ENCODE results near the gene SLC16A7.

Gene SLC16A7

GRCh38 chr12:59620326-59620725 lies 24.5 kb downstream of the SLC16A7 start:
- no peak overlapping the region for H4K8ac ChIP-seq (ENCODE audit: low read depth, low read length)
- H3K9me3 ChIP-seq (ENCODE audit: insufficient read depth, low read depth, low read length) = no peaks in the 10 kb centered on the region
- no peak overlapping the region for H3K4me2 ChIP-seq (ENCODE audit: low read length)
- no peak overlapping the region for H2AK5ac ChIP-seq (ENCODE audit: low read length)
- no peaks in the 10 kb centered on the region for H3K36me3 ChIP-seq (ENCODE audit: control insufficient read depth in 1 of 2, insufficient read depth in 2 of 2, low read length in 2 of 2)
- H2BK12ac ChIP-seq (ENCODE audit: low read length) = no peak overlapping the region
- H3K79me1 ChIP-seq (ENCODE audit: low read length) = no peaks in the 10 kb centered on the region
- H4K12ac ChIP-seq (ENCODE audit: low read depth, low read length) = no peak overlapping the region
- H3K23ac ChIP-seq (ENCODE audit: low read length) = no peak overlapping the region
- H3K4me3 ChIP-seq (ENCODE audit: low read depth, low read length) = no peak overlapping the region
- no peak for DNase-seq
- H3K4ac ChIP-seq (ENCODE audit: low read depth, low read length) = no peak overlapping the region
- H3K4me1 ChIP-seq (ENCODE audit: control insufficient read depth in 1 of 2, insufficient read depth in 2 of 2, low read length in 2 of 2) = no peaks in the 10 kb centered on the region
- no peak overlapping the region for H3K9ac ChIP-seq (ENCODE audit: low read length)
- H3K27ac ChIP-seq (ENCODE audit: low read depth, low read length) = no peak overlapping the region
- no peak overlapping the region for H2BK5ac ChIP-seq (ENCODE audit: low read depth, low read length, poor library complexity)
- no peak overlapping the region for H2BK120ac ChIP-seq (ENCODE audit: insufficient read depth, low read length, poor library complexity)
- H3K27me3 ChIP-seq (ENCODE audit: insufficient read depth, low read length) = no peaks in the 10 kb centered on the region
- H2AFZ ChIP-seq (ENCODE audit: insufficient read depth, low read length, poor library complexity) = no peak overlapping the region
- H3K79me2 ChIP-seq (ENCODE audit: control insufficient read depth, insufficient read depth, low read length, poor library complexity) = no peaks in the 10 kb centered on the region
- H3K18ac ChIP-seq (ENCODE audit: low read length) = no peak overlapping the region
- no peak overlapping the region for H4K91ac ChIP-seq (ENCODE audit: low read depth, low read length)
- WGBS (ENCODE audit: extremely low coverage, insufficient coverage, insufficient read length) = no CpG with 5 or more reads among the region's 3 CpGs
- H3K14ac ChIP-seq (ENCODE audit: low read length) = no peak overlapping the region

DNA sequence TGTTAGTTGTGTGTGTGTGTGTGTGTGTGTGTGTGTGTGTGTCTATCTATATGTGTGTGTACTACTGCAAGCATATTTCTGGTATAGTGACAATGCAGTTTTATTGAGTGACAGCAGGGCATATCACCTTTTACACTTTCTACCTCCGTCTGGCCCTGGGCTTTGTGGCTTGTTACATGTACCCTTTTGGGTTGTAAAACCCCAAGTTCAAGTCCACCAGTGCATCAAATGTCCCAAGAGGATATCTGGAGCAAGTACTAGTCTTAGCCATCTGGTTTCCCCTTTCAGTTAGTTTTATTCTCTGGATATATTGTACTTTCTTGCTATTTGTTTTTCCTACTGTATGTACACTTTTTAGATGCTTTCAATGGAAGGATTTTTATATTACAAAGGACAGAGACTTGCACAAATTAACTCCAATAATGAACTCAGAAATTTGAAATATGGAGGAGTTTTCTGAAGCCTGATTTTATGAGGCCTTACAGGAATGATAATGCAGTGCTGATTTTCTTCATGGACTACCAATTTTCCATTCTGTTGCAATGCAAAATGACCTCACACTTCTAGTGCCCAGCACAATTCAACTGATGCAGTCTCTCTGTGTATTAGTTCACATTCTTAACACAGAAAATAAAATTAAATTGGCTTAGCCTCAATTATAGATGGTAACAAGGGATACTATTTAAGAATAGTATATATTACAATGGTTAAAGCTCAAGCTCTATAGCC lies 29.1 kb downstream of the SLC16A7 start:
- Histone ChIP-seq H3K27ac (ENCODE audit: low read depth, low read length) (no peak overlapping the region), H4K12ac (ENCODE audit: low read depth, low read length) (no peak overlapping the region), H3K18ac (ENCODE audit: low read length) (no peak overlapping the region), H3K23ac (ENCODE audit: low read length) (no peak overlapping the region), H3K9ac (ENCODE audit: low read length) (no peak overlapping the region), H2BK12ac (ENCODE audit: low read length) (no peak overlapping the region), H3K27me3 (ENCODE audit: insufficient read depth, low read length) (no peaks in the 10 kb centered on the region), H3K4me3 (ENCODE audit: low read depth, low read length) (no peak overlapping the region), H3K79me1 (ENCODE audit: low read length) (no peaks in the 10 kb centered on the region), H3K4me2 (ENCODE audit: low read length) (no peak overlapping the region), H3K4ac (ENCODE audit: low read depth, low read length) (no peak overlapping the region), H2AFZ (ENCODE audit: insufficient read depth, low read length, poor library complexity) (no peak overlapping the region), H2BK120ac (ENCODE audit: insufficient read depth, low read length, poor library complexity) (no peak overlapping the region), H3K9me3 (ENCODE audit: insufficient read depth, low read depth, low read length) (no peaks in the 10 kb centered on the region), H2BK5ac (ENCODE audit: low read depth, low read length, poor library complexity) (no peak overlapping the region), H3K79me2 (ENCODE audit: control insufficient read depth, insufficient read depth, low read length, poor library complexity) (no peaks in the 10 kb centered on the region), H4K8ac (ENCODE audit: low read depth, low read length) (no peak overlapping the region), H3K36me3 (ENCODE audit: control insufficient read depth in 1 of 2, insufficient read depth in 2 of 2, low read length in 2 of 2) (no peaks in the 10 kb centered on the region), H2AK5ac (ENCODE audit: low read length) (no peak overlapping the region), H3K14ac (ENCODE audit: low read length) (no peak overlapping the region), H4K91ac (ENCODE audit: low read depth, low read length) (no peak overlapping the region), H3K4me1 (ENCODE audit: control insufficient read depth in 1 of 2, insufficient read depth in 2 of 2, low read length in 2 of 2) (no peaks in the 10 kb centered on the region)
- DNase-seq = no peak
- no CpG with 5 or more reads among the region's 1 CpG for WGBS (ENCODE audit: extremely low coverage, insufficient coverage, insufficient read length)

GRCh38 chr12:59626382-59626781 lies 30.6 kb downstream of the SLC16A7 start:
- DNase-seq = peak; percentile 0 to 41
- Histone ChIP-seq H2BK12ac (ENCODE audit: low read length) (no peak overlapping the region), H3K4ac (ENCODE audit: low read depth, low read length) (no peak overlapping the region), H3K79me1 (ENCODE audit: low read length) (no peaks in the 10 kb centered on the region), H3K27me3 (ENCODE audit: insufficient read depth, low read length) (no peaks in the 10 kb centered on the region), H2BK120ac (ENCODE audit: insufficient read depth, low read length, poor library complexity) (no peak overlapping the region), H3K79me2 (ENCODE audit: control insufficient read depth, insufficient read depth, low read length, poor library complexity) (no peaks in the 10 kb centered on the region), H4K91ac (ENCODE audit: low read depth, low read length) (no peak overlapping the region), H3K23ac (ENCODE audit: low read length) (no peak overlapping the region), H3K14ac (ENCODE audit: low read length) (no peak overlapping the region), H3K4me3 (ENCODE audit: low read depth, low read length) (no peak overlapping the region), H3K4me2 (ENCODE audit: low read length) (no peak overlapping the region), H3K9me3 (ENCODE audit: insufficient read depth, low read depth, low read length) (no peaks in the 10 kb centered on the region), H3K9ac (ENCODE audit: low read length) (no peak overlapping the region), H3K36me3 (ENCODE audit: control insufficient read depth in 1 of 2, insufficient read depth in 2 of 2, low read length in 2 of 2) (no peaks in the 10 kb centered on the region), H2AFZ (ENCODE audit: insufficient read depth, low read length, poor library complexity) (no peak overlapping the region), H3K27ac (ENCODE audit: low read depth, low read length) (no peak overlapping the region), H2BK5ac (ENCODE audit: low read depth, low read length, poor library complexity) (no peak overlapping the region), H3K4me1 (ENCODE audit: control insufficient read depth in 1 of 2, insufficient read depth in 2 of 2, low read length in 2 of 2) (no peaks in the 10 kb centered on the region), H2AK5ac (ENCODE audit: low read length) (no peak overlapping the region), H4K8ac (ENCODE audit: low read depth, low read length) (no peak overlapping the region), H4K12ac (ENCODE audit: low read depth, low read length) (no peak overlapping the region), H3K18ac (ENCODE audit: low read length) (no peak overlapping the region)
- WGBS (ENCODE audit: extremely low coverage, insufficient coverage, insufficient read length) = no CpG with 5 or more reads among the region's 1 CpG

- DNase-seq = no peak
- Histone ChIP-seq H3K79me1 (ENCODE audit: low read length) (no peaks in the 10 kb centered on the region), H2BK12ac (ENCODE audit: low read length) (no peak overlapping the region), H2AFZ (ENCODE audit: insufficient read depth, low read length, poor library complexity) (no peak overlapping the region), H3K36me3 (ENCODE audit: control insufficient read depth in 1 of 2, insufficient read depth in 2 of 2, low read length in 2 of 2) (no peaks in the 10 kb centered on the region), H3K14ac (ENCODE audit: low read length) (no peak overlapping the region), H4K91ac (ENCODE audit: low read depth, low read length) (no peak overlapping the region), H3K4ac (ENCODE audit: low read depth, low read length) (no peak overlapping the region), H3K4me1 (ENCODE audit: control insufficient read depth in 1 of 2, insufficient read depth in 2 of 2, low read length in 2 of 2) (no peaks in the 10 kb centered on the region), H3K23ac (ENCODE audit: low read length) (no peak overlapping the region), H3K9me3 (ENCODE audit: insufficient read depth, low read depth, low read length) (no peaks in the 10 kb centered on the region), H3K9ac (ENCODE audit: low read length) (no peak overlapping the region), H4K12ac (ENCODE audit: low read depth, low read length) (no peak overlapping the region), H3K4me2 (ENCODE audit: low read length) (no peak overlapping the region), H3K27ac (ENCODE audit: low read depth, low read length) (no peak overlapping the region), H4K8ac (ENCODE audit: low read depth, low read length) (no peak overlapping the region), H3K79me2 (ENCODE audit: control insufficient read depth, insufficient read depth, low read length, poor library complexity) (no peaks in the 10 kb centered on the region), H2AK5ac (ENCODE audit: low read length) (no peak overlapping the region), H2BK5ac (ENCODE audit: low read depth, low read length, poor library complexity) (no peak overlapping the region), H3K18ac (ENCODE audit: low read length) (no peak overlapping the region), H3K4me3 (ENCODE audit: low read depth, low read length) (no peak overlapping the region), H2BK120ac (ENCODE audit: insufficient read depth, low read length, poor library complexity) (no peak overlapping the region), H3K27me3 (ENCODE audit: insufficient read depth, low read length) (no peaks in the 10 kb centered on the region)
Measured at GRCh38 chr12:59627582-59627981, 31.8 kb downstream of the SLC16A7 start.
